ENCODE measurements around the gene PITPNB.

The PITPNB gene

DNA sequence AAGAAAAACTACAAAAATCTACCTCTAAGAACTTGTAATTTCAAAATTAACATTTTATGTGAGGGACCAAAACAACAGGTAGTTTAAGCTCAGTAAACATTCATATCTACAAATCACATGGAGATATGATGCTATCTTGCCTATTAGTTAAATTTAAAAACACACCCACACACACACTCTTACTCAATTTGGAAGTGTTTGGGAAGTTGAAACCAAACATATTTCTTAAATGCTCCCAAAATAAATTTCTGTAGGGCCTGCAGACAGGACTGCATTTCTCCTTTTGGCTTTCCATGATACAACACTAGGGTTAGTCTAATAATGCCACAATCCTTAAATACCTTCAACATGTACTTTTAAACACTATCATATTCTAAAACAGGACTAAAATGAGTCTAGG, 7.0 kb downstream of the PITPNB start:
- TF ChIP-seq SIN3A (IDR thresholded peaks at IDR 0.05; ENCODE audit: borderline replicate concordance, insufficient read depth, low read length) (no peak), POLR2AphosphoS5 (IDR thresholded peaks at IDR 0.05; ENCODE audit: low read depth, low read length) (no peak), TAF1 (IDR thresholded peaks at IDR 0.05; ENCODE audit: borderline replicate concordance, insufficient read depth, low read length) (no peak), FOXP2 (optimal IDR thresholded peaks at IDR 0.05; ENCODE audit: borderline replicate concordance, extremely low read depth, extremely low read length, insufficient read depth) (no peak)
- TF ChIP-seq, protein P1, sequence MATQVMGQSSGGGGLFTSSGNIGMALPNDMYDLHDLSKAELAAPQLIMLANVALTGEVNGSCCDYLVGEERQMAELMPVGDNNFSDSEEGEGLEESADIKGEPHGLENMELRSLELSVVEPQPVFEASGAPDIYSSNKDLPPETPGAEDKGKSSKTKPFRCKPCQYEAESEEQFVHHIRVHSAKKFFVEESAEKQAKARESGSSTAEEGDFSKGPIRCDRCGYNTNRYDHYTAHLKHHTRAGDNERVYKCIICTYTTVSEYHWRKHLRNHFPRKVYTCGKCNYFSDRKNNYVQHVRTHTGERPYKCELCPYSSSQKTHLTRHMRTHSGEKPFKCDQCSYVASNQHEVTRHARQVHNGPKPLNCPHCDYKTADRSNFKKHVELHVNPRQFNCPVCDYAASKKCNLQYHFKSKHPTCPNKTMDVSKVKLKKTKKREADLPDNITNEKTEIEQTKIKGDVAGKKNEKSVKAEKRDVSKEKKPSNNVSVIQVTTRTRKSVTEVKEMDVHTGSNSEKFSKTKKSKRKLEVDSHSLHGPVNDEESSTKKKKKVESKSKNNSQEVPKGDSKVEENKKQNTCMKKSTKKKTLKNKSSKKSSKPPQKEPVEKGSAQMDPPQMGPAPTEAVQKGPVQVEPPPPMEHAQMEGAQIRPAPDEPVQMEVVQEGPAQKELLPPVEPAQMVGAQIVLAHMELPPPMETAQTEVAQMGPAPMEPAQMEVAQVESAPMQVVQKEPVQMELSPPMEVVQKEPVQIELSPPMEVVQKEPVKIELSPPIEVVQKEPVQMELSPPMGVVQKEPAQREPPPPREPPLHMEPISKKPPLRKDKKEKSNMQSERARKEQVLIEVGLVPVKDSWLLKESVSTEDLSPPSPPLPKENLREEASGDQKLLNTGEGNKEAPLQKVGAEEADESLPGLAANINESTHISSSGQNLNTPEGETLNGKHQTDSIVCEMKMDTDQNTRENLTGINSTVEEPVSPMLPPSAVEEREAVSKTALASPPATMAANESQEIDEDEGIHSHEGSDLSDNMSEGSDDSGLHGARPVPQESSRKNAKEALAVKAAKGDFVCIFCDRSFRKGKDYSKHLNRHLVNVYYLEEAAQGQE (IDR thresholded peaks at IDR 0.05; ENCODE audit: insufficient read depth in 1 of 2, low read depth in 2 of 2, low read length in 2 of 2) = no peak

DNA sequence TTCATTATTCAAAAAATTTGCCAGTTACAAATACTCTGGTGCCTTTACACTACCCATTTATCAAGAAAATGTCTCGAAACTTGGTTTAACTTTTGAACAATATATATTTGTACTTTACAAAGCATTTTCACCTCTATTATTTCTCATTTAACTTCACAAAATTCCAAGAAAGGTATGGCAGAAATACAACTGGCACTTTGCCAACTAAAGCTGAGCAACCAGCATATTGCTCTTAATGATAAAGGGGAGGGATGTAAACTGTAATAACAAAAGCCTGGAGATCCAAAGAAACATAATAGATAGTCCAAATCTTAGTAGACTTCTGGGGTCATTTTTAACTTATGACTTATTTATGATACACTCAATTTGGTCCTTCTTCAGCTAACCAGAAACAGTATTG, 7.7 kb downstream of the PITPNB start:
- TF ChIP-seq, protein P1 (IDR thresholded peaks at IDR 0.05; ENCODE audit: insufficient read depth in 1 of 2, low read depth in 2 of 2, low read length in 2 of 2) = no peak
- no peak for TF ChIP-seq TAF1 (IDR thresholded peaks at IDR 0.05; ENCODE audit: borderline replicate concordance, insufficient read depth, low read length)
- TF ChIP-seq SIN3A (IDR thresholded peaks at IDR 0.05; ENCODE audit: borderline replicate concordance, insufficient read depth, low read length) = no peak
- no peak for TF ChIP-seq POLR2AphosphoS5 (IDR thresholded peaks at IDR 0.05; ENCODE audit: low read depth, low read length)
- no peak for TF ChIP-seq FOXP2 (optimal IDR thresholded peaks at IDR 0.05; ENCODE audit: borderline replicate concordance, extremely low read depth, extremely low read length, insufficient read depth)

DNA sequence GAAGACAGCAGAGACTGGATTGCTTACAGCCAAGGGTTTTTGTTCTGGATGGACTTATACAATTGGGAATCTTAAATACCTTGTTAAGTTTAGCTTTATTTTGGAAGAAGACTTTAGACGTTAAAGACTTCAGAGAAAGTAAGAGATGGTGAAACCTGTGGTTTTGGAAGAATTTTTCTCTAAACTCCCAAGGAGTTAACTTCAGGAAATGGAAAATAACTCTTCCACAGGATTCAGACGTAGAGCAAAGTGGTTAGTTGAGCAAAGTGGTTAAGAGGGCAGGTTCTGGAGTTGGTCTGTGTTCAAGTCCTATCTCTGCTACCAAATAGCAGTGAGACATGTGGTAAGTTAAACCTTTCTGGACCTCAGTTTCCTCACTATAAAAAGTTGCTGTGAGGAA, 12.8 kb downstream of the PITPNB start:
- TF ChIP-seq TAF1 (IDR thresholded peaks at IDR 0.05; ENCODE audit: borderline replicate concordance, insufficient read depth, low read length) (no peak), FOXP2 (optimal IDR thresholded peaks at IDR 0.05; ENCODE audit: borderline replicate concordance, extremely low read depth, extremely low read length, insufficient read depth) (no peak), POLR2AphosphoS5 (IDR thresholded peaks at IDR 0.05; ENCODE audit: low read depth, low read length) (no peak), SIN3A (IDR thresholded peaks at IDR 0.05; ENCODE audit: borderline replicate concordance, insufficient read depth, low read length) (no peak)
- TF ChIP-seq, protein P1 (IDR thresholded peaks at IDR 0.05; ENCODE audit: insufficient read depth in 1 of 2, low read depth in 2 of 2, low read length in 2 of 2) = no peak

DNA sequence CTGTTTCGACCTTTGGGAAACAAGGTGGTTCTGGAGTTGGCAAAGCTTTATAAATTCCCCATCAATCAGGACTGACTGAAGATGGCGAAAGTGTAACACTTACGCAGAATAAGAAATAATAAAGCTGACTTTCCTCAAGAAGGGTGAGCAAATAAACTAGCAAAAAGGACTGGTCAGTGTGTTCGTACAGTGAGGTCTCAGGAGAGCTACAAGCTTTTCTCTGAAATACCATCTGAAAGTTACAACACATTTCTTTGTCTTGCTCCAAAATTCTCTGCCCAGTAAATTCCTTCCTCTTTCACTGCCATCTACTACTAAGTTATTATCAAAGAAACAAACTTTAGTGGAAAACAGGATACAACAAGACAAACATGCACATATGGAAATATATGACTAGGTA, 13.4 kb downstream of the PITPNB start:
- no peak for TF ChIP-seq FOXP2 (optimal IDR thresholded peaks at IDR 0.05; ENCODE audit: borderline replicate concordance, extremely low read depth, extremely low read length, insufficient read depth)
- no peak for TF ChIP-seq POLR2AphosphoS5 (IDR thresholded peaks at IDR 0.05; ENCODE audit: low read depth, low read length)
- TF ChIP-seq, protein P1 (IDR thresholded peaks at IDR 0.05; ENCODE audit: insufficient read depth in 1 of 2, low read depth in 2 of 2, low read length in 2 of 2) = no peak
- no peak for TF ChIP-seq TAF1 (IDR thresholded peaks at IDR 0.05; ENCODE audit: borderline replicate concordance, insufficient read depth, low read length)
- no peak for TF ChIP-seq SIN3A (IDR thresholded peaks at IDR 0.05; ENCODE audit: borderline replicate concordance, insufficient read depth, low read length)
